Gastroesophageal sphincter (tissue), 4 donors: Measurements from ENCODE around the gene PHF19. TPM values are rescaled to one million over a fixed set of nuclear protein-coding genes. Genes with fewer than 3 reads are reported as not detected.

Experiments used
- ATAC-seq: fragments of 150-250 bp; one replicate; pipeline ENCODE4 v1.9.1; 2016; ENCODE audit warnings: mild to moderate bottlenecking, moderate library complexity
- H3K27ac ChIP-seq, 4 donors: fragments of 200-600 bp; sonication (generic) in 3 of 4; 1 replicate in 3 of 4; 2 replicates in 1 of 4; pipeline ENCODE4 v1.5.1; 2016 to 2019
- H3K27me3 ChIP-seq: fragments of 200-600 bp; sonication (generic); one replicate; pipeline ENCODE4 v1.5.1; 2019
- H3K36me3 ChIP-seq, 2 donors: fragments of 200-600 bp; sonication (generic); one replicate each; pipeline ENCODE4 v1.5.1; 2019; ENCODE audit warnings: control low read depth in 1 of 2
- H3K4me1 ChIP-seq, 3 donors: fragments of 200-600 bp; sonication (generic); 1 replicate in 2 of 3; 2 replicates in 1 of 3; pipeline ENCODE4 v1.5.1; 2016 to 2019; ENCODE audit warnings: control low read depth in 2 of 3
- H3K4me3 ChIP-seq, 2 donors: fragments of 200-600 bp; sonication (generic); one replicate each; pipeline ENCODE4 v1.5.1; 2019; ENCODE audit warnings: mild to moderate bottlenecking in 1 of 2, moderate library complexity in 1 of 2
- H3K9me3 ChIP-seq, 3 donors: fragments of 200-600 bp; sonication (generic); one replicate each; pipeline ENCODE4 v1.5.1; 2017 to 2019; ENCODE audit warnings: control low read depth in 2 of 3
- EP300 ChIP-seq: sonication (generic); formaldehyde crosslinking; IDR thresholded peaks from one replicate; pipeline ENCODE4 v1.6.1; 2017; ENCODE audit warnings: antibody characterized with exemption, mild to moderate bottlenecking
- POLR2A ChIP-seq, 2 donors: fragments of 450-650 bp; IDR thresholded peaks; one replicate each; pipeline ENCODE4 v1.6.1; 2017; ENCODE audit warnings: antibody characterized with exemption in 2 of 2, mild to moderate bottlenecking in 2 of 2, moderate library complexity in 1 of 2
- POLR2AphosphoS5 ChIP-seq: sonication (generic); formaldehyde crosslinking; IDR thresholded peaks from one replicate; pipeline ENCODE4 v1.6.1; 2017; ENCODE audit warnings: antibody characterized with exemption
- WGBS, 2 donors: methylation state at CpG; one replicate each; pipeline ENCODE4 v1.1.5; 2018; ENCODE audit warnings: low coverage in 1 of 2; 5-methylcytosine and 5-hydroxymethylcytosine counted together
- total RNA-seq, 4 donors: library from RNA; depleted of rRNA; stranded (reverse); fragments of >200 nt; gene quantifications; one replicate each; pipeline ENCODE4 v1.1.0, GENCODE V29; 2016
- TF ChIP-seq, protein P1 (sequence below), 4 experiments: fragments of 200-600 bp in 2 of 4; fragments of 450-650 bp in 2 of 4; sonication (generic) in 1 of 4; IDR thresholded peaks; one replicate each; pipeline ENCODE4 v1.5.1; 2017 to 2019; ENCODE audit warnings: antibody characterized with exemption in 4 of 4, mild to moderate bottlenecking in 2 of 4, moderate library complexity in 2 of 4

Gene PHF19
- total RNA-seq, 4 donors from 2014 or later = 27.0 to 82.5 (median 54.3) TPM

DNA sequence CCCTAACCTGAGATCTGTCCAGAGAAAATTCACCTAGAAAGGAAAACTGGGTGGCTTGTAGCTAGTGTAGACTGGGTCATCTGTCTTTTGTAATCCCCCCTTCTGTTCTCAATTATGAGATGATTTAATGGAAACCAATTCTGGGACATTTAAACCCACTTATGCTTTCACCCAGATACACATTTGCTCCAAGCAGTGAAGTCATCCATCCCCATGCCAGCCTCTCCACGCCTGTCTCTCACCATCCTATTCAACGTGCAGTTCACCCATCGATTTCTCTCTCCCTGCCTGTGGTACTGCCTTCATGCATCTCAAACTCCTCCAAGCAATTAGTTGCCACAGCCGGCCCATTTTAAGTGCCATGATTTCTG, 1.8 kb downstream of the PHF19 start:
- peaks cover 0 to 26% (median 11%) of the 10 kb centered on the region in 3 donors for H3K4me1 ChIP-seq
- no peaks in the 10 kb centered on the region for H3K27me3 ChIP-seq
- no peak for TF ChIP-seq POLR2A (IDR thresholded peaks at IDR 0.05)
- TF ChIP-seq POLR2AphosphoS5 = no peak
- TF ChIP-seq, protein P1, sequence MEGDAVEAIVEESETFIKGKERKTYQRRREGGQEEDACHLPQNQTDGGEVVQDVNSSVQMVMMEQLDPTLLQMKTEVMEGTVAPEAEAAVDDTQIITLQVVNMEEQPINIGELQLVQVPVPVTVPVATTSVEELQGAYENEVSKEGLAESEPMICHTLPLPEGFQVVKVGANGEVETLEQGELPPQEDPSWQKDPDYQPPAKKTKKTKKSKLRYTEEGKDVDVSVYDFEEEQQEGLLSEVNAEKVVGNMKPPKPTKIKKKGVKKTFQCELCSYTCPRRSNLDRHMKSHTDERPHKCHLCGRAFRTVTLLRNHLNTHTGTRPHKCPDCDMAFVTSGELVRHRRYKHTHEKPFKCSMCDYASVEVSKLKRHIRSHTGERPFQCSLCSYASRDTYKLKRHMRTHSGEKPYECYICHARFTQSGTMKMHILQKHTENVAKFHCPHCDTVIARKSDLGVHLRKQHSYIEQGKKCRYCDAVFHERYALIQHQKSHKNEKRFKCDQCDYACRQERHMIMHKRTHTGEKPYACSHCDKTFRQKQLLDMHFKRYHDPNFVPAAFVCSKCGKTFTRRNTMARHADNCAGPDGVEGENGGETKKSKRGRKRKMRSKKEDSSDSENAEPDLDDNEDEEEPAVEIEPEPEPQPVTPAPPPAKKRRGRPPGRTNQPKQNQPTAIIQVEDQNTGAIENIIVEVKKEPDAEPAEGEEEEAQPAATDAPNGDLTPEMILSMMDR (IDR thresholded peaks at IDR 0.05) = no peak
- no peak for TF ChIP-seq EP300
- no peak for ATAC-seq
- H3K9me3 ChIP-seq = no peaks in the 10 kb centered on the region
- H3K4me3 ChIP-seq = no peak overlapping the region
- WGBS, 2 donors = 48 to 56% methylated on average over 4 of the region's 4 CpGs
- H3K27ac ChIP-seq = peak overlapping the region; percentile 98 to 100 (median 98)
- peaks cover 0 to 41% of the 10 kb centered on the region in 2 donors for H3K36me3 ChIP-seq

DNA sequence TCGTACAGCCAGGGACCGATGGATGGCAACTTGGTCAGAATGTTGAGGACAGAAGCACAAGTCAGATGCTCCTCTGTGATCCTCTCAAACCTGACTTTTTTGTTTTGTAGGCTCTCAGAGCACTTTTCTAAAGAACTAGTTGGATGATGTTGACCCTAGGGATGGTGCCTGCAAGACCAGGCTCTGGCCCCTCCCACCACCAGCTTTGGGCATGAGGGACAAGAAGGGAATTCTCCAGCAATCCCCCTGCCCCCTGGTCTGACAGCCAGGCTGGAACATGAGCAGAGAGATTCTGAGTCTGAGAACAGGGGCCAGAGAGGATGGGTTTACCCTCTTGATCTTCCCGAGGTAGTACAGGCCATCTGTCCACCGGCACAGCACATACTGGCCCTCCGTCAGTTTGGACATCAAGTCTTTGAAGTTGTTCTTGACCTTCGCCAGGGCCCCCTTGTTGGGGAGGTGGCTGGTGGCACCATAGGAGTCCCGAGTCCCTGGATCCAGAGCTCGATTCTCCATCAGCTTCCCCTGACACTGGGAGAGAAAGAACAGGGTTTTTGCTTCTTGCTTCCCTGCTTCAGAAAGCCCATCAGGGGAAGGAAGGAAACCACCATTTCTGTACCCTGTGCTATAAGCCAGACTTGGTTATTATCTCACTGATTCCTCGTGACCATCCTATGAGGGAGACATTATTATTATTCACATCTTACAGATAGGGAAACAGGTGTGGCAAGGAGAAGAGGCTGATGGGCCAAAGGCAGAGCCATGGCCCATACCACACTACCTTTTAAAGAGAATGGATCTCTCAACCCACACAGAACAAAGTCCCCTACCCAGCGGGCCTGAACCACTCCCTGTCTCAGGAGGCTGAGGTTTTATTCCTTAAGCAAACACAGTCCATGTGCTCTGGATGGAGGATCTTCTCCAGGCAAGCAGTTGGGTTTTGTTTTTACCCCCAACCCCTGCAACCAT, 2.5 kb downstream of the PHF19 start:
- peak overlapping the region in 3 of 4 donors; percentile 98 to 100 (median 98) for H3K27ac ChIP-seq
- WGBS, 2 donors = 88 to 91% methylated on average over 3 to 5 of the region's 10 CpGs

DNA sequence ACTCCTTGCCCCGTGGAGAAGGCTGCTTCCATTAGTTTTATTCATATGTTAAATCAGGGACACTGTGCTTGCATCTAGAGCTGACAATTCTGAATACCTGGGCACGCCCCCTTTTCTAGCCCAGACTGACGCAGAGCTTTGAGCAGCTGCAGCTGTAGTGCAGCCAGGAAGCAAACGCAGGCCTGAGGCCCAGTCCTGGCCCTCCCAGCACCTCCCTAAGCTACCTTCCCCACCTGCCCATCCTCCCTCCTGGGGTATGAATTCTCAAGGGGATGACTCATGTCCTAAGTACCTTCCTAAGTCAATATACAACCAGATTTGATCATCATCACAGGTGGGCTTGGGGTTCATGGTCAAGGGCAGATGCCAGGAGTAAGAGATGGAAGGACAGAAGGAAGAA, 3.5 kb downstream of the PHF19 start:
- Histone ChIP-seq H3K9me3 (no peaks in the 10 kb centered on the region), H3K36me3 (peaks cover 0 to 46% of the 10 kb centered on the region in 2 donors), H3K27me3 (no peaks in the 10 kb centered on the region), H3K4me1 (peaks cover 0 to 38% (median 18%) of the 10 kb centered on the region in 3 donors), H3K27ac (peak overlapping the region in 1 of 4 donors; percentile 7), H3K4me3 (no peak overlapping the region)
- 38 to 60% methylated on average over 2 to 3 of the region's 4 CpGs for WGBS, 2 donors
- no peak for TF ChIP-seq POLR2AphosphoS5
- TF ChIP-seq, protein P1 (IDR thresholded peaks at IDR 0.05) = no peak
- no peak for TF ChIP-seq POLR2A (IDR thresholded peaks at IDR 0.05)
- no peak for TF ChIP-seq EP300
- ATAC-seq = no peak

More for the DNA sequence above, 2.5 kb downstream of the PHF19 start:
- peaks cover 0 to 33% (median 14%) of the 10 kb centered on the region in 3 donors for H3K4me1 ChIP-seq
- H3K27me3 ChIP-seq = no peaks in the 10 kb centered on the region
- TF ChIP-seq POLR2A (IDR thresholded peaks at IDR 0.05) (no peak), POLR2AphosphoS5 (no peak), EP300 (no peak)
- TF ChIP-seq, protein P1 (IDR thresholded peaks at IDR 0.05) = no peak
- no peak overlapping the region for H3K4me3 ChIP-seq
- no peak for ATAC-seq
- H3K36me3 ChIP-seq = peaks cover 0 to 46% of the 10 kb centered on the region in 2 donors
- H3K9me3 ChIP-seq = no peaks in the 10 kb centered on the region

DNA sequence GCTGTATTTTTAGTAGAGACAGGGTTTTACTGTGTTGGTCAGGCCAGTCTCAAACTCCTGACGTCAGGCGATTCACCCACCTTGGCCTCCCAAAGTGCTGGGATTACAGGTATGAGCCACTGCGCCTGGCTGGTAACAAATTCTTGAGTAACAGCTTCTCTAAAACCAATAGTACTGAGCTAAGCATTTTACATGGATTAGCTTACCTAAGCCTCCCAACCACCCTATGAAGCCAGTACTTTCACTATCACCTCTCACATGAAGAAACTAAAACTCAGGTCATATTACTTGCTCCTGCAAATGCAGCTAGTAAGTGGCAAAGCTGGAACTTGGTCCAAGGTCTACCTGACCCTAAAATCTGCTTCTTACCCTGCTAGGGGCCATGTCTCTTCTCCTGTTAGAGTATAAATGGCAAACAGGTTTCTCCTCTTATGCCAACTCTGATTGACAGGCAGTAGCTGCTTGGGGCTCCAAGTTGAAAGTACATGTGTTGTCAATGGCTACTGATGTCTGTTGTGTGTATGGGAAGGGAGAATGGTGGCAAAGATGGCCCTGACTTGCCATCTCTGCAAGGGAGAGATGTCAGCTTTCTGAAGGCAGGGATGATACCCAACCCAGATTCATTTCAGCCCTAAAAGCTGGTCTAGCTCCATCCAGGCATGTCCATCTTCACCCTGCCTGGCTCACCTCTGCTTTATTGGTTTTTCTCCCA, 4.0 kb downstream of the PHF19 start:
- peaks cover 0 to 38% (median 21%) of the 10 kb centered on the region in 3 donors for H3K4me1 ChIP-seq
- H3K36me3 ChIP-seq = peaks cover 0 to 46% of the 10 kb centered on the region in 2 donors
- H3K27me3 ChIP-seq = no peaks in the 10 kb centered on the region
- no peak overlapping the region for H3K4me3 ChIP-seq
- ATAC-seq = no peak
- WGBS, 2 donors = 40% methylated on average over 1 of the region's 3 CpGs; no CpG with 5 or more reads in 1 of the 2 donors
- peak overlapping the region in 1 of 4 donors; percentile 7 for H3K27ac ChIP-seq
- no peaks in the 10 kb centered on the region for H3K9me3 ChIP-seq
- TF ChIP-seq EP300 = no peak
- no peak for TF ChIP-seq POLR2A (IDR thresholded peaks at IDR 0.05)
- no peak for TF ChIP-seq POLR2AphosphoS5
- TF ChIP-seq, protein P1 (IDR thresholded peaks at IDR 0.05) = no peak
